ENCODE data around the gene OVOL1.

OVOL1 gene

DNA sequence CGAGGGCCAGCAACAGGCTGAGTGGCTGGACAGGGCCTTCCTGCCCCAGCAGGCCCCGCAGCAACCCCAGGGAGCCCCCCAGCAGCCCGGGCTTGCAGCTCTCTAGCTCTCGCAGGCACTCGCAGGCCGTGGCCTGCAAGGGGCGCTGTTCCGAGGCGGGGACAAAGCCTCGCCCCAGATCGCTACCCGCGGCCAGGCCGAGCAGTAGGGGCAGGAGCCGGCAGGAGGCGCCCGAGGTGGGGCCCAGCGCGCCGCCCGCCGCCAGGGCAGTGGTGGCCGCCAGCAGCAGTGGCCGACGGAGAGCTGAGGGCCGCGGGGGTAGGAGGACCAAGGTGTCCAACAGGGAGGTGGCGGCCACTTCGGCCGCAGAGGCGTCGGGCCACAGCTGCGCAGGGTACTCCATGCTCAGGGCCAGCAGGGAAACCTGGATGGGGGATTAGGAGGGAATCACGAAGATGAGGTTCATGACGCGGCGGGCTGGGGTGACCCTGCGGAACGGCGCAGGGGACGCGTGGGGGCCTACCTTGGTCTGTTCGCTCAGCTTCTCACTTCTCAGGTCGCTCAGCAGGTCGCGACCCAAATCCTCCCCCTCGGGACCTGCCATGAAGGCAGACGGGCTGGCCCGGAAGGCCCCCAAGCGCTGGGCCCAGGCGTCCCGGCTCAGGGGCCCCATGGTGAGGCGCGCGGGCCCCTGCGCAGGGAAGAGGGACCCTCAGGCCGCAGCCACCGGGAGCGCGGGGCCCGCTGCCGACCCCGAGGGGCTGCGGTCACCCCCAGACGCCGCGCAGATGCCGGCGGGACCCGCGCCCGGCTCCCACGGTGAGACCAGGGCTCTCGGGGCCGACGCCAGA is 6.7 kb upstream of the OVOL1 start:
- H3K9me3 Mint-ChIP-seq: no peaks in the 10 kb centered on the region
- H3K27me3 Mint-ChIP-seq: peaks cover 11% of the 10 kb centered on the region
- peak; percentile 70 for ATAC-seq (replicated peaks; ENCODE audit: extremely low read depth, poor library complexity, severe bottlenecking)

DNA sequence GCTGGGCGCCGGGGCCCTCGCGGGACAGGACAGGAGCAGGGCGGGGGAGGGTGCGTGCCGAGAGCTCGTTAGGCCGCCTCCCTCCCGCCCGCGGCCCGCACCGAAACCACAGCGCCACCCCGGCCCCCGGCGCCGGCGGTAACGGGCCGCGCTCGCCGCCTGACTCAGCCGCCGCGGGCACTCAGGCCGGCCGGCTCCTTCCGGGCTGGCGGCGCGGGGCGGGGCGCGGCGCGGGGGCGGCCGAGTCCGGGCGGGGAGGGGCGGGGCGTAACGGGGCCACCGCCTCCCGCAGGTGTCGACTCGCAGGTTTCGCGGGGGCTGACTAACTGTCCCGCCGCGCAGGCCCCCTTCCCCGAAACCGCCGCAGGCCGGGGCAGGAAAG is 6.1 kb upstream of the OVOL1 start, which contains the start of gene AP5B1:
AP5B1 (minus strand) TSS at position 207 of the 382 bp plus-strand sequence. CDS start 385 bp downstream, outside the sequence.
- H3K4me1 Mint-ChIP-seq: peaks cover 21% of the 10 kb centered on the region

More for the DNA sequence above, 6.7 kb upstream of the OVOL1 start:
- Mint-ChIP-seq H3K4me1 (peaks cover 15% of the 10 kb centered on the region), H3K27ac (ENCODE audit: low read depth) (peak overlapping the region; percentile 79), H3K4me3 (peak overlapping the region; percentile 87), H3K36me3 (ENCODE audit: insufficient read depth) (peaks cover 7% of the 10 kb centered on the region)
- peak; percentile 71 to 74 for DNase-seq (ENCODE audit: low spot score in 2 of 2)

DNA sequence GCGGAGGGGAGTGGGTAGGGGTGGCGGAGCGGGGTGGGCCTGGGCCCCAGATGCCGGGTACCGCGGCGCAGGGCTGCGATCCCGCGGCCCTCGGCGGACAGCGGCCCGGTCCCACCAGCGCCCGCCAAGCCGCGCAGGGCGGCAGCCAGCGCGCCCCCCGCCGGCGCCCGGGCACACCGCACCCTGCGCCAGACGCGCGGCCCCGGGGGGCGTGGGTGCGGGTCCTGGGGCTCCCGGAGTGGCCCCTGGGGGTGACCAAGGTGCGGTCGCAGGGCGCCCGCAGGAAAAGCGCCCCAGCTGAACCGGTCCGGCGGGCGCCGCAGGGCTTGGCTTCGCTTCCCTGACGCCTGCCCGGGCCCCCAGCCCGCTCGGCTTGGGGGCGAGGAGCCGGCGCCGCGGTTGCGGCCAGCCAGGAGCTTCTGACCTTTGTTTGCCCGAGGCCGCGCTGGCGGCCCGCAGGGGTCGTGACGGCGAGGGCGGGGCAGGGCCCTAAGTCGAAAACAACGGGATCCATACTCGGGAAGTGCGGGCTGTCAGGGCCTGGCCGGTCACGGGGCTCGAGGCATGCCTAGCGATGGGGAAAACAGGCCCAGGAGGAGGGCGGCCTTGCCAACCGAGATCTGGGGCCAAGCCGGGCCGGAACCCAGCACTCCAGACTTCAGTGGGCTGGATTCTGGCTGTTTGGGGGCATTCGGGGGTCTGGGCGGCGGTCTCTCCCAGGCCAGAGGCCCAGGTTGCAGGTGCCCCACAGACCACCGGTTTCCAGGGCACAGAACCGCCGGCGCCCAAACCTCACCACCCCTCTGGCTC is 5.5 kb upstream of the OVOL1 start:
- peak overlapping the region; percentile 34 for H3K4me3 Mint-ChIP-seq

More for the DNA sequence above, 6.1 kb upstream of the OVOL1 start, which contains the start of gene AP5B1:
- Mint-ChIP-seq H3K9me3 (no peaks in the 10 kb centered on the region), H3K27ac (ENCODE audit: low read depth) (peak within 1 kb of the TSS; percentile 79), H3K36me3 (ENCODE audit: insufficient read depth) (peaks cover 9% of the 10 kb centered on the region), H3K4me3 (peak within 1 kb of the TSS; percentile 87), H3K27me3 (peaks cover 17% of the 10 kb centered on the region)
- ATAC-seq (replicated peaks; ENCODE audit: extremely low read depth, poor library complexity, severe bottlenecking) (peak; percentile 59), DNase-seq (ENCODE audit: low spot score in 2 of 2) (peak in 1 of 2 donors; percentile 41)

DNA sequence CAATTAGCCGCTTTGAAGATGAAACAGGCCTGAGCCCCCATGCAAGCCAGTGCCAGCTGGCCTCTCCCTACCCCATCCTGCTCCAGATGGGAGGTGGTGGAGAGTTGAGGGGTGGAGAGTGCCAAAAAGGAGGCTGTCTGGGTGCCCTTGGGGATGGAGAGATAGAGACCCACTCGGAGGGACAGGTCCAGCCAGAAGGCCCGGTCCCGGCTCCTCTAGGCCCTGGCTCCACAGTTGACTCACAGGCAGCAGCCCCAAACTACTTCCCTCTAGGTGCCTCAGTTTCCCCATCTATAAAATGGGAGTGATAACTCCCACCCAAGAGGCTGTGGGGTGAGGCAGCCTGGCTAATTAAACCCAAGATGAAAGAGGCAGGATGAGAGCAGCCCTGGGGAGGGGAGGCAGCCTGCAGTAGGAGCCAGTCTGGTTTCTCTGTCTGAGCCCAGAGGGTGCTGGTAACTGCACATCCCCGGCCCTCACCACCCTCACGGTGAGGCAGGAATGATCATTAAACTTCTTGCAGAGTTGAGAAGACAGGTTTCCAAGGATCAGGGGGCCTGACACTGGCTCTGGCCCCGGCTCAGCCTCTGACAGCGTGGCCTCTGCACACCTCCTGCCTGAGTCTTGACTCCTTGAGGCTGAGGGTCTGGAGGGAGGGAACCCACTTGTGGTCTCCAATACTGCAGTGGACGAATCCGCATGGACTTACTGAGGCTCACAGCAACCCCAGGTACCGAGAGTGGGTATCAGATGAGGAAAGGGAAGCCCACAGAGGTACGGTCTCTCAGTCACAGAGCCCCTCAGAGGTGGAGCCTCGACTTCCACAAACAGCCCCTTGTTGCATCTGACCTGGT is 4.7 kb upstream of the OVOL1 start:
- peaks cover 10% of the 10 kb centered on the region for H3K36me3 Mint-ChIP-seq (ENCODE audit: insufficient read depth)
- ATAC-seq (replicated peaks; ENCODE audit: extremely low read depth, poor library complexity, severe bottlenecking) (no peak), DNase-seq (ENCODE audit: low spot score in 2 of 2) (no peak)
- peaks cover 23% of the 10 kb centered on the region for H3K4me1 Mint-ChIP-seq
- H3K4me3 Mint-ChIP-seq: peak overlapping the region; percentile 34
- H3K27ac Mint-ChIP-seq (ENCODE audit: low read depth): no peak overlapping the region
- H3K9me3 Mint-ChIP-seq: no peaks in the 10 kb centered on the region
- peaks cover 21% of the 10 kb centered on the region for H3K27me3 Mint-ChIP-seq

More for the DNA sequence above, 5.5 kb upstream of the OVOL1 start:
- no peak overlapping the region for H3K27ac Mint-ChIP-seq (ENCODE audit: low read depth)
- no peak for DNase-seq (ENCODE audit: low spot score in 2 of 2)
- ATAC-seq (replicated peaks; ENCODE audit: extremely low read depth, poor library complexity, severe bottlenecking): peak; percentile 34
- H3K4me1 Mint-ChIP-seq: peaks cover 25% of the 10 kb centered on the region
- H3K9me3 Mint-ChIP-seq: no peaks in the 10 kb centered on the region
- H3K36me3 Mint-ChIP-seq (ENCODE audit: insufficient read depth): peaks cover 10% of the 10 kb centered on the region
- H3K27me3 Mint-ChIP-seq: peaks cover 21% of the 10 kb centered on the region

DNA sequence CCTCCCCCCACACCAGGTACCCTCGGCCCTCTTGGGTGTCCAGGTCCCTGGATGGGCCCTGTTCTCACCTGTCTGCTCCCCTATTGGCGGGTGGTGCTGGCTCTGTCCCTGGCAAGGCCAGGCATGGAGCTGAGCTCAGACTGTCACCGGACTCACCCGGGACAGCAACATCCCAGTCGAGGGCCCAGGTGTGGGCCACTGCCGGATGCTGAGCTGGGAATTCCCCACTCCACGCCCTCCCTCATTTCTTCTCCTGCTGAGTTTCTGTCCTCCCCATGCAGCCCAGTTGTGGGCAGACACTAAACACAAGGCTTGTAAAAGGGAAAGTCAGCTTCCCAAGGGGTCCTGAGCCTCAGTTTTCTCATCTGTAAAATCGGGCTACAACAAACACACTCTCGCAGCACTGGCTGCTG is 4.0 kb upstream of the OVOL1 start:
- Mint-ChIP-seq H3K4me1 (peaks cover 26% of the 10 kb centered on the region), H3K27me3 (peaks cover 24% of the 10 kb centered on the region), H3K27ac (ENCODE audit: low read depth) (peak overlapping the region; percentile 12), H3K36me3 (ENCODE audit: insufficient read depth) (peaks cover 7% of the 10 kb centered on the region), H3K9me3 (no peaks in the 10 kb centered on the region), H3K4me3 (peak overlapping the region; percentile 34)
- no peak for ATAC-seq (replicated peaks; ENCODE audit: extremely low read depth, poor library complexity, severe bottlenecking)
- no peak for DNase-seq (ENCODE audit: low spot score in 2 of 2)

DNA sequence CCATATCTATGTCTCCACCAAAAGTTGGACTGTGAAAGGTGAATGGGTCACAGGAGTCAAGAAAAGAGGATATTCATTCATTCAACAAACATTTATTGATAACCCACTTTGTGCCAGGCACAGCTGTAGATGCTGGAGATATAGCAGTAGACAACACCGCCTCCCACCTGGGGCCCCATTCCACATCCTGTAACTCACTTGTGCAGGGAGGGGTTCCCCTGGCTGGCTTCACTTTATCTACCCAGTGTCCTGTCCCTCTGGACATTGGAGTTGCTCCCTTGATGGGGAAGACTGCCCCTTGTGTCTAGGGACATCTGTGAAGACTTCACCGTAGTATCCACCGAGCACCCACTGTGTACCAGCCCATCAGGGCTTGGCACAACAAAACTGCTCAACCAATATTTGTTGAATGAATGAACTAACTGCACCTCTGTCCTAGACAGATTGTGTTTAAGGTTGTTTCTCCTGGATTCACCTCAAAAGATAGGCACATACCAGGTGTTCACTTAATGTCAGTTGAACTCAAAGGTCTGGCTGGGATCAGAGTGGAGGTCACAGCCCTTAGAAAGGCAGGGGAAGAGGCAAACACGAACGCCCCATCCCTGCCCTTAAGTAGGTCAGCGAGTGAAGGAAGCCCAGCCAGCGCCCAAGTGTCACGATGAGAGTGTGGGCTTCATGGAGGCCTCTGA is 1.4 kb upstream of the OVOL1 start:
- DNase-seq (ENCODE audit: low spot score in 2 of 2) (no peak), ATAC-seq (replicated peaks; ENCODE audit: extremely low read depth, poor library complexity, severe bottlenecking) (no peak)
- Mint-ChIP-seq H3K4me3 (peak overlapping the region; percentile 73), H3K4me1 (peaks cover 24% of the 10 kb centered on the region), H3K9me3 (no peaks in the 10 kb centered on the region), H3K27ac (ENCODE audit: low read depth) (no peak overlapping the region), H3K27me3 (peaks cover 46% of the 10 kb centered on the region), H3K36me3 (ENCODE audit: insufficient read depth) (peaks cover 3% of the 10 kb centered on the region)

DNA sequence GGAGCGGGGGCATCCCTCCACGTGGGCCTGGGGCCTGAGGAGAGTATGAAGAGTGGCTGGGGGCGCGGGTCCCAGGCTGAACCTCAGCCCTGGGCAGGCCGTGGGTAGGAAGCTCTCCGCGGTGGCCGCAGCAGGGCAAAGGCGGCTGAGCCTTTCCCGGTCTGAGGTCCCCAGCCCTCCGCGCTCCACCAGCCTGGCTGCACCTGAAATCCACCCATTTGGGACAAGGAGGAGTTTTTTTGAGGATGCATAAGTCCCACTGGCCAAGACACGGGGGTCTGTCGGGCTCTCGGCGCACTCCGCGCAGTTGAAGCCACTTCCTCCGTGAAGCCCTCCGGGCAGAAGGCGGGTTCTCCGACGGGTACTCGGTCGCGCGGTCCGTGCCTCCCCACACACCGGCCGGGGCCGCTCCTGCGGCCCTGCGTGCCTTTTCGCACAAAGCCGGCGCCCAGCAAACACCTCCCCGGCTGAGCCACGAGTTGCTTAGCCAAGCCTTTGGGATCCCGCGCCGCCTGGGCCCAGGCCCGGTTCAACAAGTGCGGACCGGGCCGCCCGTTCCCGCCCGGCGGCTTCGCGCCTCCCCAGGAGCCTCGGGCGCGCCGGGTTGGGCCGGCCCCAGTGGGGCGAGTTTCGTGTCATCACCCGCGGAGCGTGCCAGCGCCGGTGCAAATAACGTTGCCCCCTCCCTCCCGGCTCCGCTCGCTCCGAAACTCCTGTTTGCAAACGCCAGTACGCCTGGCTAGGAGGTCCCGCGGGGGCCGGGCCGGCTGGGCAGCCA is 666 bp upstream of the OVOL1 start:
- no peak overlapping the region for H3K27ac Mint-ChIP-seq (ENCODE audit: low read depth)
- peak overlapping the region; percentile 75 for H3K4me3 Mint-ChIP-seq
- ATAC-seq (replicated peaks; ENCODE audit: extremely low read depth, poor library complexity, severe bottlenecking): no peak
- H3K9me3 Mint-ChIP-seq: no peaks in the 10 kb centered on the region
- peaks cover 3% of the 10 kb centered on the region for H3K36me3 Mint-ChIP-seq (ENCODE audit: insufficient read depth)
- H3K4me1 Mint-ChIP-seq: peaks cover 28% of the 10 kb centered on the region
- no peak for DNase-seq (ENCODE audit: low spot score in 2 of 2)
- H3K27me3 Mint-ChIP-seq: peaks cover 53% of the 10 kb centered on the region

DNA sequence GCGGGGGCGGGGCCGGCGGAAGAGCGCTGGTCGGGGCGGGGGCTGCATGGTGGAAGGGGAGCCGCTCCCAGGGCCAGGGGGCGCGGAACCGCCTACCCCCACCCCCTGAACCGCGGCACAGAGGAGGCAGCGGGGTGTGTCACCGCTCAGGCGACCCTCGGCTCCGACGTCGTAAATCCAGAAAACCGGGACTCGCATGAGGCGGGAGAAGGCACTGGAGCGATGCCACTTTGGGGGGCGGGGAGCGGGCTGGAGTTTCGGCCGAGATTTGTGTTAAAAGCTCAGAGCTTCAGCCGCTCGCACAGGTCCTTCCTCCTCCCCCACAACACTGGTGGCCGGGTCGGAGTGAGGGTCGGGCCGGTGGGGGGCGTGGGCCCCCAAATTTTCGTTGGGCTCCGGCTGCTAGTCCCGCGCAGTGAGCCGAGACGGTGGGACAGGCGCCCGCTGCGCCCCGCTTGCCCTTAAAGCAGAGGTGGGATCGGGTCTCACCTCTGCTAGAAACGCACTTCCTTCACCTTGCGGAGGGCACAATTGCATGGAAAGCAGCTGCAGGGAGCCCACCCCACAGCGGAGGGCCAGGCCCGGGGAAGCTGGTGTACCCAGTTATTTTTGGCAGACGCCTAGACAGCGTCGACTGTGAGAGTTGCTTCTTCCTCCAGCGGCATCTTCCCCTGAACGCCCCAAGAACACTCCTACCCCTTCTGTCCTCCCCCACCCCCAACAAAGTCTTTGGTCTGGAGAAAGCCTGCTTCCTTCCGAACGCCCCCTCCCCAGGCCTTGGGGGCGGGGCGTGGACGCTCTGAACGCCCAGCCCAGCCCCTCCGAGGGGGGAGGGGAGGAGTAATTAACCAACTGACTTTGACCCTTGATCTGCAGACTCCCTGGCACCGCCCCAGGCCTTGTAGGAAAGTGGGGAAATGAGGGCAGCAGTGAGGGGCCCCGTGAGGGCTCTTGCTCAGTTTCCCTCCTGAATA is 1.1 kb downstream of the OVOL1 start:
- Mint-ChIP-seq H3K36me3 (ENCODE audit: insufficient read depth) (peaks cover 3% of the 10 kb centered on the region), H3K27me3 (peaks cover 54% of the 10 kb centered on the region), H3K4me3 (peak overlapping the region; percentile 72), H3K9me3 (no peaks in the 10 kb centered on the region), H3K4me1 (peaks cover 33% of the 10 kb centered on the region), H3K27ac (ENCODE audit: low read depth) (peak overlapping the region; percentile 17)
- DNase-seq (ENCODE audit: low spot score in 2 of 2): no peak
- ATAC-seq (replicated peaks; ENCODE audit: extremely low read depth, poor library complexity, severe bottlenecking): no peak

DNA sequence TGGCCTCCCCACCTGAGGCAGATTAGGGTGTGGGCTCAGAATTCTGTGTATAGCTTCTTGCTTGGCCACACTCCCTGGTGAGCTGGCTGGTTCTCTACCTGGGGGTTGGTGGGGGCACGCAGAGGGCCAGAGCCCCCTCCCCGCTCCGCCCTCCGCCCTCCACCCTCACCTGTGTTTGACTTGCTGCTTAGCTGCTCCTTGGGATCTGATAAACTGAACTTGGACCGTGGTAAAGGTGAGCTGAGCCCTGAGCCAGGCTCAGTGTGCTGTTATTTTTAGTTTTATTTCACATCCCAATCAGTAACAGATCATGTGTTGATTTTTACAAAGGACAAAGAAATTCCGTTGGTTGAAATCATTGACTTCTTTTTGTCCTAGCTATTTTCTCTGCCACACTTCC is 2.0 kb downstream of the OVOL1 start:
- no peaks in the 10 kb centered on the region for H3K9me3 Mint-ChIP-seq
- no peak for DNase-seq (ENCODE audit: low spot score in 2 of 2)
- peaks cover 54% of the 10 kb centered on the region for H3K27me3 Mint-ChIP-seq

DNA sequence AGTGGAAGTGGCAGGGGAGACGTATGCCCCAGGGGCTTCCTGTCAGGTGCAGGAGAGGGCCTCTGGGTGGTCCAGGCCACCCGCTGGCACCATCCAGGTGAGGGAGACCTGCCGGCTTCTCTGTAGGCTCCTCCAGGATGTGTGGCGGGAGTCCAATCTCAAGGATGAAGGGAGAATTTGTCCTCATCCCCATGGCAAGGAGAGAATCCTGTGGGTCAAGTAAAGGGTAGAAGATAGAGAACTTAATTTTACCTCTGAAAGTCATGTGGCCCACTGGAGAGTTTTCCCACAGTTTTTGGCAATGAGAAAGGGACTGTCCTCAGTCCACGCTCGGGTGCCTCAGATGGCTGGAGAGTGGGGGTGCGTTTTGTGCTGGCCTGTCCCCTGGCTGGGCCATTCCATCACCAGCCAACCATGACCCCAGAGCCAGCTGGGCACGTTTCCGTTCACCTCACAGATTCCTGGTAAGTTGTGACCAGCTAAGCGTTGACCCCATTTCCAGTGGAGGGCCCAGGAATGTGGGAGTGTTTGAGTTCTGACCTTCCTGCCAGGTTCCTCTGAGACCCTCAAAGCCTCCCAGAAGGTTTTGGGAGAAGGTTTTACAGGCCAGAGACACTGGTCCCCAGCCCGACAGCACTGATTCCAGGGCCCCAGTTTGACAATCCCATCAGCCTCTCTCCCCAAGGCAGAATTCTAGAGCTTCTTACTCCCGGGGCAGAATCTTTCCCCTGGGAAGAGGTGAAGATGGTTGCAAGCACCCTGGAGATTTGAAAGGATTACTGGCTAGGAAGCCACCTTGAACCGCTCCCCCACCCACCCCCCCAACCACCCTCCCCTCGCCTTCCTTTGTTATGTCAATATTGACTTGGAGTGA is 2.6 kb downstream of the OVOL1 start:
- ATAC-seq (replicated peaks; ENCODE audit: extremely low read depth, poor library complexity, severe bottlenecking) (no peak), DNase-seq (ENCODE audit: low spot score in 2 of 2) (no peak)
- Mint-ChIP-seq H3K4me3 (no peak overlapping the region), H3K4me1 (peaks cover 33% of the 10 kb centered on the region), H3K27ac (ENCODE audit: low read depth) (no peak overlapping the region), H3K9me3 (no peaks in the 10 kb centered on the region), H3K36me3 (ENCODE audit: insufficient read depth) (peaks cover 3% of the 10 kb centered on the region), H3K27me3 (peaks cover 48% of the 10 kb centered on the region)

More for the DNA sequence above, 2.0 kb downstream of the OVOL1 start:
- H3K4me3 Mint-ChIP-seq: no peak overlapping the region
- ATAC-seq (replicated peaks; ENCODE audit: extremely low read depth, poor library complexity, severe bottlenecking): no peak
- peaks cover 3% of the 10 kb centered on the region for H3K36me3 Mint-ChIP-seq (ENCODE audit: insufficient read depth)
- H3K4me1 Mint-ChIP-seq: peaks cover 33% of the 10 kb centered on the region
- no peak overlapping the region for H3K27ac Mint-ChIP-seq (ENCODE audit: low read depth)

Data from central memory CD8-positive, alpha-beta T cell (primary cell).